Liver (tissue), 9 donors: ENCODE measurements around the gene BAG5. TPM values are rescaled to one million over a fixed set of nuclear protein-coding genes. Genes with fewer than 3 reads are reported as not detected.
A peak's percentile ranks its signal among the peaks of the same experiment; 100 is the strongest.

Source experiments
- DNase-seq: peaks from one replicate; pipeline ENCODE4 v3.0.0-alpha.2; 2017; ENCODE audit warnings: low spot score
- H3K27ac ChIP-seq, 2 donors: one replicate each; pipeline ENCODE4 v1.7.0; 2013; ENCODE audit warnings: inconsistent platforms in 2 of 2, low read length in 2 of 2, control low read depth in 1 of 2, low read depth in 1 of 2, mild to moderate bottlenecking in 1 of 2
- H3K27me3 ChIP-seq, 4 donors: one replicate each; pipeline versions ENCODE4 v1.6.1 to v1.7.0; 2013; ENCODE audit warnings: low read length in 3 of 4, inconsistent platforms in 1 of 4, mild to moderate bottlenecking in 1 of 4, moderate library complexity in 1 of 4; ENCODE audit not compliant: control insufficient read depth in 4 of 4, insufficient read depth in 4 of 4
- H3K36me3 ChIP-seq, 4 donors: one replicate each; pipeline versions ENCODE4 v1.6.1 to v1.7.0; 2013; ENCODE audit warnings: low read length in 3 of 4, mild to moderate bottlenecking in 3 of 4, low read depth in 1 of 4, moderate library complexity in 1 of 4; ENCODE audit not compliant: control insufficient read depth in 4 of 4, insufficient read depth in 3 of 4
- H3K4me1 ChIP-seq, 4 donors: one replicate each; pipeline versions ENCODE4 v1.6.1 to v1.7.0; 2013; ENCODE audit warnings: low read length in 3 of 4, mild to moderate bottlenecking in 3 of 4, moderate library complexity in 1 of 4; ENCODE audit not compliant: control insufficient read depth in 4 of 4, insufficient read depth in 4 of 4
- H3K4me3 ChIP-seq, 3 donors: one replicate each; pipeline versions ENCODE4 v1.6.1 to v1.7.0; 2013; ENCODE audit warnings: low read length in 3 of 3, control low read depth in 1 of 3, low read depth in 1 of 3, mild to moderate bottlenecking in 1 of 3
- H3K9ac ChIP-seq, 2 donors: one replicate each; pipeline ENCODE4 v1.7.0; 2013; ENCODE audit warnings: low read length in 2 of 2, mild to moderate bottlenecking in 2 of 2, moderate library complexity in 2 of 2, control low read depth in 1 of 2, low read depth in 1 of 2
- H3K9me3 ChIP-seq, 4 donors: one replicate each; pipeline versions ENCODE4 v1.6.1 to v1.7.0; 2013; ENCODE audit warnings: low read length in 3 of 4; ENCODE audit not compliant: control insufficient read depth in 4 of 4
- CTCF ChIP-seq: fragments of 150-350 bp; IDR thresholded peaks from 2 replicates; pipeline ENCODE4 v1.5.1; 2017; ENCODE audit warnings: improper control_type of control experiment, low read depth, low read length; ENCODE audit not compliant: missing input control
- FOXA1 ChIP-seq: IDR thresholded peaks from 2 replicates; pipeline ENCODE4 v1.6.1; 2016; ENCODE audit warnings: antibody characterized with exemption
- FOXA2 ChIP-seq: IDR thresholded peaks from 2 replicates; pipeline ENCODE4 v1.6.1; 2016; ENCODE audit warnings: antibody characterized with exemption
- HNF4A ChIP-seq, 2 donors: conservative IDR thresholded peaks; 2 replicates each; pipeline ENCODE4 v1.6.1; 2016; ENCODE audit warnings: antibody characterized with exemption in 2 of 2, mild to moderate bottlenecking in 2 of 2
- HNF4G ChIP-seq: IDR thresholded peaks from 2 replicates; pipeline ENCODE4 v1.6.1; 2016; ENCODE audit warnings: antibody characterized with exemption
- JUND ChIP-seq, 2 donors: IDR thresholded peaks; 2 replicates each; pipeline ENCODE4 v1.6.1; 2016; ENCODE audit warnings: antibody characterized with exemption in 2 of 2
- MAX ChIP-seq: IDR thresholded peaks from 2 replicates; pipeline ENCODE4 v1.6.1; 2016; ENCODE audit warnings: antibody characterized with exemption
- NR2F2 ChIP-seq: IDR thresholded peaks from 2 replicates; pipeline ENCODE4 v1.6.1; 2016; ENCODE audit warnings: antibody characterized with exemption
- RAD21 ChIP-seq, 2 donors: IDR thresholded peaks; 2 replicates each; pipeline ENCODE4 v1.6.1; 2016; ENCODE audit warnings: antibody characterized with exemption in 2 of 2, mild to moderate bottlenecking in 2 of 2
- REST ChIP-seq: IDR thresholded peaks from 2 replicates; pipeline ENCODE4 v1.6.1; 2016; ENCODE audit warnings: antibody characterized with exemption, mild to moderate bottlenecking
- RXRA ChIP-seq, 2 donors: IDR thresholded peaks; 2 replicates each; pipeline ENCODE4 v1.6.1; 2017 to 2018; ENCODE audit warnings: antibody characterized with exemption in 2 of 2, mild to moderate bottlenecking in 1 of 2
- SP1 ChIP-seq: IDR thresholded peaks from 2 replicates; pipeline ENCODE4 v1.6.1; 2018; ENCODE audit warnings: antibody characterized with exemption, mild to moderate bottlenecking
- TAF1 ChIP-seq: conservative IDR thresholded peaks from 2 replicates; pipeline ENCODE4 v1.6.1; 2016; ENCODE audit warnings: antibody characterized with exemption, mild to moderate bottlenecking
- YY1 ChIP-seq: IDR thresholded peaks from 2 replicates; pipeline ENCODE4 v1.6.1; 2016; ENCODE audit warnings: antibody characterized with exemption, mild to moderate bottlenecking
- ZBTB33 ChIP-seq: IDR thresholded peaks from 2 replicates; pipeline ENCODE4 v1.6.1; 2016; ENCODE audit warnings: antibody characterized with exemption
- WGBS: extraction: QIAGEN DNeasy Blood & Tissue Kit; methylation state at CpG from one replicate; pipeline ENCODE4 v1.1.7; 2013; 5-methylcytosine and 5-hydroxymethylcytosine counted together
- polyA plus RNA-seq, 2 donors: library from polyadenylated mRNA; stranded (reverse) in 1 of 2; unstranded in 1 of 2; fragments of 200-250 nt in 1 of 2; fragments of >200 nt in 1 of 2; fragmentation: Nextera tagmentation in 1 of 2; extraction: Ambion mirVana in 1 of 2; gene quantifications; one replicate each; pipeline versions ENCODE4 v1.2.1 to v1.2.3, GENCODE V29; 2013 to 2015
- total RNA-seq, 2 donors: library from RNA; depleted of rRNA; stranded (reverse); fragments of >200 nt; gene quantifications; one replicate each; pipeline ENCODE4 v1.2.3, GENCODE V29; 2014
- donor health status: healthy.
- donor health status: healthy.
- donor health status: healthy.
- donor health status: healthy.
- donor health status: healthy.

BAG5 gene
- total and polyA plus RNA-seq, 4 donors = 5.4 to 12.5 (median 8.8) TPM

GRCh38 chr14:103568952-103569351, 6.5 kb upstream of the BAG5 start:
- H3K9ac ChIP-seq = no peak overlapping the region
- no peak overlapping the region for H3K4me3 ChIP-seq
- no peak for DNase-seq
- H3K9me3 ChIP-seq = no peaks in the 10 kb centered on the region
- TF ChIP-seq HNF4A (conservative IDR thresholded peaks at IDR 0.05) (no peak), ZBTB33 (no peak)
- no peak overlapping the region for H3K27ac ChIP-seq
- peaks cover 0 to 7% (median 0%) of the 10 kb centered on the region in 4 donors for H3K36me3 ChIP-seq
- H3K4me1 ChIP-seq = peaks cover under 1 to 7% (median 6%) of the 10 kb centered on the region in 4 donors
- 87% methylated on average over 8 of the region's 8 CpGs for WGBS
- no peaks in the 10 kb centered on the region for H3K27me3 ChIP-seq

- Histone ChIP-seq H3K9me3 (no peaks in the 10 kb centered on the region), H3K27me3 (no peaks in the 10 kb centered on the region), H3K4me3 (peak overlapping the region; percentile 82 to 98 (median 98)), H3K27ac (no peak overlapping the region), H3K36me3 (peaks cover 3 to 8% (median 6%) of the 10 kb centered on the region in 4 donors), H3K9ac (peak overlapping the region in 1 of 2 donors; percentile 23), H3K4me1 (peaks cover 2 to 44% (median 36%) of the 10 kb centered on the region in 4 donors)
- no peak for TF ChIP-seq RXRA (IDR thresholded peaks at IDR 0.05)
- TF ChIP-seq YY1 = no peak
- TF ChIP-seq HNF4A (conservative IDR thresholded peaks at IDR 0.05) = no peak
- no peak for TF ChIP-seq SP1
- TF ChIP-seq FOXA2 = no peak
- TF ChIP-seq FOXA1 = no peak
- TF ChIP-seq TAF1 = no peak
- TF ChIP-seq JUND (IDR thresholded peaks at IDR 0.05) = no peak
- TF ChIP-seq CTCF = no peak
- TF ChIP-seq NR2F2 = no peak
- 64% methylated on average over 21 of the region's 21 CpGs for WGBS
- DNase-seq = no peak
Observed at GRCh38 chr14:103563844-103564505, 1.5 kb upstream of the BAG5 start.

- under 1% methylated on average over 22 of the region's 22 CpGs for WGBS
- Histone ChIP-seq H3K36me3 (peaks cover 3 to 14% (median 6%) of the 10 kb centered on the region in 4 donors), H3K4me3 (peak overlapping the region; percentile 82 to 98 (median 98)), H3K9ac (peak overlapping the region; percentile 23 to 73), H3K4me1 (peaks cover 2 to 49% (median 39%) of the 10 kb centered on the region in 4 donors), H3K27ac (peak overlapping the region; percentile 88 to 94), H3K9me3 (no peaks in the 10 kb centered on the region), H3K27me3 (no peaks in the 10 kb centered on the region)
- TF ChIP-seq HNF4G (no peak), RAD21 (IDR thresholded peaks at IDR 0.05) (no peak), MAX (no peak), JUND (IDR thresholded peaks at IDR 0.05) (no peak), YY1 (no peak), REST (no peak), RXRA (IDR thresholded peaks at IDR 0.05) (no peak), FOXA2 (no peak)
- DNase-seq = no peak
Observed at GRCh38 chr14:103563226-103563620, 766 bp upstream of the BAG5 start.
